Measurements from ENCODE around the gene S100A8. TPM values are rescaled to one million over a fixed set of nuclear protein-coding genes. Genes with fewer than 3 reads are reported as not detected.

Gene S100A8
- total RNA-seq, 2 experiments from 2014 or later, result not detected

- Mint-ChIP-seq H3K9me3 (ENCODE audit: low read depth) (no peaks in the 10 kb centered on the region), H3K36me3 (ENCODE audit: low read depth) (no peaks in the 10 kb centered on the region), H3K27me3 (peaks cover 4% of the 10 kb centered on the region), H3K4me3 (no peak overlapping the region), H3K4me1 (peaks cover 13% of the 10 kb centered on the region), H3K27ac (no peak overlapping the region)
- ChIA-PET CTCF (interaction anchor here (1.5 to 12.1 kb wide), 2 partner anchors 136 to 143 kb away, joined by 3 to 160 read pairs; no protein-coding TSS in a partner anchor), POLR2A (no interaction called here)
- ATAC-seq (no peak), DNase-seq (no peak)
- intact Hi-C loops (cut with DNase I, micrococcal nuclease), result loop anchor here (10.0 kb wide), 2 partner anchors 106 to 246 kb away; partner anchors contain the start of gene S100A7 (in 1 of the 2)
Measured at GRCh38 chr1:153358691-153358975, 32.2 kb downstream of the S100A8 start.

- no peak within 1 kb of the TSS for H3K4me3 Mint-ChIP-seq
- H3K27ac Mint-ChIP-seq, result peak within 1 kb of the TSS; percentile 47
- intact Hi-C loops (cut with DNase I, micrococcal nuclease), result loop anchor here (10.0 kb wide), 2 partner anchors 107 to 247 kb away; partner anchors contain the start of gene S100A7 (in 1 of the 2)
Measured at GRCh38 chr1:153357853-153358690, 32.8 kb downstream of the S100A8 start, which contains the start of gene S100A9. Gene S100A9 (plus strand): TSS chr1:153357854. CDS start chr1:153358284, 430 bp downstream.

GRCh38 chr1:153357076-153357852 lies 33.6 kb downstream of the S100A8 start:
- DNase-seq (peak; percentile 22), ATAC-seq (no peak)
- H3K4me1 Mint-ChIP-seq, result peaks cover 13% of the 10 kb centered on the region
- CTCF ChIA-PET, result interaction anchor here (0.7 to 12.1 kb wide), 5 partner anchors 16 to 145 kb away, joined by 3 to 160 read pairs (median 3); no protein-coding TSS in a partner anchor
- intact Hi-C loops (cut with DNase I, micrococcal nuclease), result loop anchor here (10.0 kb wide), 2 partner anchors 108 to 248 kb away; partner anchors contain the start of gene S100A7 (in 1 of the 2)
- H3K27ac Mint-ChIP-seq, result no peak overlapping the region
- H3K4me3 Mint-ChIP-seq, result no peak overlapping the region
- peaks cover 2% of the 10 kb centered on the region for H3K27me3 Mint-ChIP-seq
- no peaks in the 10 kb centered on the region for H3K36me3 Mint-ChIP-seq (ENCODE audit: low read depth)
- no peaks in the 10 kb centered on the region for H3K9me3 Mint-ChIP-seq (ENCODE audit: low read depth)
- POLR2A ChIA-PET, result no interaction called here

More at GRCh38 chr1:153357853-153358690, 32.8 kb downstream of the S100A8 start, which contains the start of gene S100A9:
- Mint-ChIP-seq H3K4me1 (peaks cover 13% of the 10 kb centered on the region), H3K36me3 (ENCODE audit: low read depth) (no peaks in the 10 kb centered on the region), H3K27me3 (peaks cover 3% of the 10 kb centered on the region), H3K9me3 (ENCODE audit: low read depth) (no peaks in the 10 kb centered on the region)
- POLR2A ChIA-PET, result no interaction called here
- CTCF ChIA-PET, result interaction anchor here (0.6 to 12.1 kb wide), 6 partner anchors 17 to 293 kb away, joined by 3 to 160 read pairs (median 3); no protein-coding TSS in a partner anchor
- DNase-seq, result no peak
- no peak for ATAC-seq

DNA sequence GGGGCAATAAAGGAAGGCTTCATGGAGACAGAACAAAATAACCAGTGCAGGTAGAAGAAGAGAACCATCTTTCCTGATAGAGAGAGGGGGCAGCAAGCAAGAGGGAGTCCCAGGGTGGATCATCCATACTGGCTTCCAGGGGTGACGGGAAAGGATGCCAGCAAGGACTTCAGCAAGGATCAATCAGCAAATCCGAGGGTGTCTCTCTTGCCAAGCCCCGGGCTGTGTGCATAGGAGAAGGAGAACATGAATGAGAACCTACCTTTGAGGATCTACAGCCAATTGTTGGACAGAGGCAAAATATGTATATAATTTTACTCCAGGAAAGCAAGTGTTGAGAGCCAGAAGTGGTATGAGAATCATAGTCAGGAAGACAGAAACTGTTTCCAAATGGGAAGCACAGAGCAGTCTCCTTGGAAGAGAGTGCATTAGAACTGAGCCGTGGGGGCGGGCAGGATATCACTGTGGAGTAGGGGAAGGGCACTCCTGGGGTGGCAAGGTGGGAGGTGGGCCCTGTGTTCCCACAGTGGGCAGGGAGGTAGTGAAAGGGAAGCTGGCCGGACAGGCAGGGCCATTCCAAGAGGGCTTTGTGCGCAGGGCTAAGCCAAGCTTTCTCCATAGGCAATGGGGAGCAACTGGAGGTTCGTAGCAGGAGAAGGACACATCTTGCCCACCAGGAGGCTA lies 34.3 kb downstream of the S100A8 start:
- DNase-seq (no peak), ATAC-seq (no peak)
- Mint-ChIP-seq H3K36me3 (ENCODE audit: low read depth) (no peaks in the 10 kb centered on the region), H3K27me3 (peaks cover 2% of the 10 kb centered on the region), H3K4me3 (no peak overlapping the region), H3K27ac (no peak overlapping the region), H3K4me1 (peaks cover 13% of the 10 kb centered on the region), H3K9me3 (ENCODE audit: low read depth) (no peaks in the 10 kb centered on the region)
- POLR2A ChIA-PET, result no interaction called here
- CTCF ChIA-PET, result interaction anchor here (1.4 to 12.1 kb wide), 5 partner anchors 10 to 138 kb away, joined by 3 to 160 read pairs (median 8); no protein-coding TSS in a partner anchor
- intact Hi-C loops (cut with DNase I, micrococcal nuclease), result loop anchor here (10.0 kb wide), 2 partner anchors 108 to 248 kb away; partner anchors contain the start of gene S100A7 (in 1 of the 2)

GRCh38 chr1:153355445-153356071 lies 35.3 kb downstream of the S100A8 start:
- H3K27ac Mint-ChIP-seq, result no peak overlapping the region
- H3K4me1 Mint-ChIP-seq, result peaks cover 13% of the 10 kb centered on the region
- peaks cover 5% of the 10 kb centered on the region for H3K27me3 Mint-ChIP-seq
- intact Hi-C loops (cut with DNase I, micrococcal nuclease), result loop anchor here (1.0 to 10.0 kb wide), 3 partner anchors 49 to 249 kb away; partner anchors contain the start of gene S100A7 (in 1 of the 2)
- no peaks in the 10 kb centered on the region for H3K9me3 Mint-ChIP-seq (ENCODE audit: low read depth)
- POLR2A ChIA-PET, result no interaction called here
- CTCF ChIA-PET, result interaction anchor here (0.8 to 12.1 kb wide), 10 partner anchors 9 to 896 kb away, joined by 3 to 160 read pairs (median 4); no protein-coding TSS in a partner anchor
- no peak overlapping the region for H3K4me3 Mint-ChIP-seq
- DNase-seq (peak; percentile 79), ATAC-seq (peak; percentile 91)
- H3K36me3 Mint-ChIP-seq (ENCODE audit: low read depth), result no peaks in the 10 kb centered on the region

DNA sequence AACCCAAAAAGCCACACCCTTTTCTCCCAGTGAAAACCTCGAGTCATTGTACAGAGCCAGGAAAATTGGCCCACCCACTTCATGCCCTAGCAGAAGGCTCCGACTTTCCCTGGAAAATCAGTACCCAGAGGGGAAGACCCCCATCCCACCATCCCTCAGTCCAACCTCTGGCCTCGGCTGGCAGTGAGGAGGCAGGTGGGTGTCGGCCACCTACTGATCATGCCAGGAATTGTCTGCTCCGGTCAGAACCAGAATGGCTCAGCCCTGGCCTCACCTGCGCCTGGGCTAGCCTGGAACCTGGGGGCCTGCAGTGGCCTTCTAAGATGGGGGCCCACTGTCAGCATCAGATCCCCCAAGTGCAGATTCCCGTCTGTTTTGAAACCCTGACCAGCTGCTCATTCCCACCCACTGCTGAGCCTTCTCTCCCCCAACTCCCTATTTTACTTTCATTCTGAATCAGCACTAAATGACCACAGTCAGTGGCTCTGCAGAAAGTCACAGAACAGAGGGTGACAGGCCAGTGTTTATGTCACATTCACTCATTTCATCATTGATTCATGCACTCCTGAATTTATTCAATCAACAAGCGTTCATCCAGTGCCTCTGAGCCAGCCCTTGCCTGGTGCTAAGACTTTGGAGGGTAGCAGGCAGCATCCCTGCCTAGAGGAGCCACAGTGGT lies 36.2 kb downstream of the S100A8 start:
- Mint-ChIP-seq H3K9me3 (ENCODE audit: low read depth) (no peaks in the 10 kb centered on the region), H3K36me3 (ENCODE audit: low read depth) (no peaks in the 10 kb centered on the region), H3K27ac (no peak overlapping the region), H3K4me1 (peaks cover 13% of the 10 kb centered on the region), H3K4me3 (no peak overlapping the region), H3K27me3 (peaks cover 5% of the 10 kb centered on the region)
- DNase-seq (no peak), ATAC-seq (no peak)
- ChIA-PET POLR2A (no interaction called here), CTCF (interaction anchor here (0.8 to 12.1 kb wide), 11 partner anchors 8 to 895 kb away, joined by 3 to 160 read pairs (median 4); no protein-coding TSS in a partner anchor)
- intact Hi-C loops (cut with DNase I, micrococcal nuclease), result loop anchor here (1.0 to 10.0 kb wide), 3 partner anchors 50 to 250 kb away; partner anchors contain the start of gene S100A7 (in 1 of the 2)

GRCh38 chr1:153353226-153353947 lies 37.5 kb downstream of the S100A8 start:
- POLR2A ChIA-PET, result no interaction called here
- no peak for ATAC-seq
- no peak for DNase-seq
- CTCF ChIA-PET, result interaction anchor here (0.6 to 12.1 kb wide), 18 partner anchors 9 to 381 kb away, joined by 3 to 160 read pairs (median 4); partner anchors contain the start of gene S100A12
- intact Hi-C loops (cut with DNase I, micrococcal nuclease), result loop anchor here (10.0 kb wide), 2 partner anchors 111 to 251 kb away; partner anchors contain the start of gene S100A7 (in 1 of the 2)
- Mint-ChIP-seq H3K27me3 (peaks cover 5% of the 10 kb centered on the region), H3K36me3 (ENCODE audit: low read depth) (no peaks in the 10 kb centered on the region), H3K4me3 (no peak overlapping the region), H3K4me1 (peaks cover 13% of the 10 kb centered on the region), H3K9me3 (ENCODE audit: low read depth) (no peaks in the 10 kb centered on the region), H3K27ac (no peak overlapping the region)

DNA sequence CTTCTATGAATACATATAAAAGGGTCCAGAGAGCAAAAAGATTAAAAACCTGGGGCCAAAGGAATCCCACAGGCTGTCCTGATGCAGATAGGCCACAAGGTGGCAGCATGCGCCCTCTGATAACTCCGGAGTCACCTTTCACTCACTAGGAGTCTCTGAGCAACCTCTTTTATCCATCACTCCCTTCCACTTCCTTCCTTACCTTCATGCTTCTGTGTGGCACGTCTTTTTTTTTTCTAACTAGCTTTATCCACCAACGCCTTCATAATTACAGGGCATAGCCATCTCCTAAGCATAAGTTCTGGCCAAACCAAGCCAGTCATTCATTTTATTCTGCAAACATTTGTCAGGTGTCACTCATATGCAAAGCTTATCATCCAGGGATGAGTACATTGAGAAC lies 38.4 kb downstream of the S100A8 start:
- ChIA-PET POLR2A (no interaction called here), CTCF (interaction anchor here (0.6 to 12.1 kb wide), 21 partner anchors 9 to 1389 kb away, joined by 3 to 160 read pairs (median 4); no protein-coding TSS in a partner anchor)
- no peaks in the 10 kb centered on the region for H3K9me3 Mint-ChIP-seq (ENCODE audit: low read depth)
- H3K36me3 Mint-ChIP-seq (ENCODE audit: low read depth), result no peaks in the 10 kb centered on the region
- intact Hi-C loops (cut with DNase I, micrococcal nuclease), result loop anchor here (1.0 to 10.0 kb wide), 5 partner anchors 52 to 252 kb away; partner anchors contain the start of gene S100A7 (in 1 of the 2)
- ATAC-seq, result peak; percentile 80
- no peak overlapping the region for H3K4me3 Mint-ChIP-seq
- H3K27ac Mint-ChIP-seq, result no peak overlapping the region
- H3K27me3 Mint-ChIP-seq, result peaks cover 9% of the 10 kb centered on the region
- DNase-seq, result peak; percentile 82
- peaks cover 5% of the 10 kb centered on the region for H3K4me1 Mint-ChIP-seq

- peaks cover 13% of the 10 kb centered on the region for H3K4me1 Mint-ChIP-seq
- CTCF ChIA-PET, result interaction anchor here (2.3 to 12.1 kb wide), 2 partner anchors 14 to 145 kb away, joined by 7 to 160 read pairs; no protein-coding TSS in a partner anchor
- intact Hi-C loops (cut with DNase I, micrococcal nuclease), result loop anchor here (10.0 kb wide), 2 partner anchors 114 to 254 kb away; partner anchors contain the start of gene S100A7 (in 1 of the 2)
- peaks cover 10% of the 10 kb centered on the region for H3K27me3 Mint-ChIP-seq
- DNase-seq, result no peak
- no peak for ATAC-seq
- POLR2A ChIA-PET, result interaction anchor here (0.6 kb wide), 1 partner anchor 152 kb away, joined by 3 read pairs; no protein-coding TSS in a partner anchor
- H3K9me3 Mint-ChIP-seq (ENCODE audit: low read depth), result no peaks in the 10 kb centered on the region
- H3K36me3 Mint-ChIP-seq (ENCODE audit: low read depth), result no peaks in the 10 kb centered on the region
- no peak overlapping the region for H3K4me3 Mint-ChIP-seq
- no peak overlapping the region for H3K27ac Mint-ChIP-seq
Measured at GRCh38 chr1:153350321-153350957, 40.4 kb downstream of the S100A8 start.
